ENCODE measurements around the gene CBLL1. TPM values are rescaled to one million over a fixed set of nuclear protein-coding genes. Genes with fewer than 3 reads are reported as not detected.
A peak's percentile ranks its signal among the peaks of the same experiment; 100 is the strongest.

The CBLL1 gene
- total and polyA plus RNA-seq, 8 donors: 3.5 to 15.3 (median 10.5) TPM

GRCh38 chr7:107783648-107784047 is 39.7 kb downstream of the CBLL1 start:
- Histone ChIP-seq H3K9me3 (no peaks in the 10 kb centered on the region), H3K4me3 (no peak overlapping the region), H3K36me3 (no peaks in the 10 kb centered on the region), H3K27ac (no peak overlapping the region), H3K4me1 (peaks cover 0 to 4% (median 0%) of the 10 kb centered on the region in 3 donors), H3K27me3 (no peaks in the 10 kb centered on the region)
- WGBS, 2 donors: 86 to 97% methylated on average over 1 of the region's 1 CpG
- ATAC-seq: no peak
- no peak for FAIRE-seq
- DNase-seq: no peak
- TF ChIP-seq CTCF (IDR thresholded peaks at IDR 0.05): no peak
- intact Hi-C loops (cut with DNase I): no loop called here

GRCh38 chr7:107785170-107785569 is 41.2 kb downstream of the CBLL1 start:
- Histone ChIP-seq H3K36me3 (no peaks in the 10 kb centered on the region), H3K27me3 (no peaks in the 10 kb centered on the region), H3K9me3 (no peaks in the 10 kb centered on the region), H3K27ac (no peak overlapping the region), H3K4me1 (peaks cover 0 to 4% (median 0%) of the 10 kb centered on the region in 3 donors), H3K4me3 (no peak overlapping the region)
- DNase-seq (no peak), ATAC-seq (no peak), FAIRE-seq (no peak)
- no peak for TF ChIP-seq CTCF (IDR thresholded peaks at IDR 0.05)
- 88 to 95% methylated on average over 2 of the region's 2 CpGs for WGBS, 2 donors
- intact Hi-C loops (cut with DNase I): no loop called here

GRCh38 chr7:107785926-107786325 is 42.0 kb downstream of the CBLL1 start:
- DNase-seq (no peak), FAIRE-seq (peak; percentile 75), ATAC-seq (no peak)
- no peak for TF ChIP-seq CTCF (IDR thresholded peaks at IDR 0.05)
- no peaks in the 10 kb centered on the region for H3K36me3 ChIP-seq
- WGBS, 2 donors: 39 to 50% methylated on average over 2 of the region's 2 CpGs
- no peaks in the 10 kb centered on the region for H3K27me3 ChIP-seq
- no peak overlapping the region for H3K27ac ChIP-seq
- H3K4me1 ChIP-seq: peaks cover 0 to 4% (median 0%) of the 10 kb centered on the region in 3 donors
- no peak overlapping the region for H3K4me3 ChIP-seq
- intact Hi-C loops (cut with DNase I): no loop called here
- H3K9me3 ChIP-seq: no peaks in the 10 kb centered on the region

- intact Hi-C loops (cut with DNase I): no loop called here
Observed at GRCh38 chr7:107788216-107788615, 44.3 kb downstream of the CBLL1 start.

More at GRCh38 chr7:107788216-107788615, 44.3 kb downstream of the CBLL1 start:
- DNase-seq: no peak
- no peak overlapping the region for H3K27ac ChIP-seq
- FAIRE-seq: peak; percentile 29
- no peaks in the 10 kb centered on the region for H3K27me3 ChIP-seq
- H3K4me1 ChIP-seq: no peaks in the 10 kb centered on the region
- ATAC-seq: no peak
- TF ChIP-seq CTCF (IDR thresholded peaks at IDR 0.05): no peak
- WGBS, 2 donors: 93 to 94% methylated on average over 1 of the region's 1 CpG
- H3K36me3 ChIP-seq: no peaks in the 10 kb centered on the region
- H3K9me3 ChIP-seq: no peaks in the 10 kb centered on the region
- no peak overlapping the region for H3K4me3 ChIP-seq
